Measurements from ENCODE around the gene CUBN. TPM values are rescaled to one million over a fixed set of nuclear protein-coding genes. Genes with fewer than 3 reads are reported as not detected.
A peak's percentile ranks its signal among the peaks of the same experiment; 100 is the strongest.
"Not testable (repeated sequence)": the region's sequence is repeated elsewhere in the genome, so short reads cannot be mapped to it uniquely, and the experiment has no call there.

Gene CUBN
- total and polyA plus RNA-seq, 8 donors: 1.5 to 6.8 (median 3.8) TPM

DNA sequence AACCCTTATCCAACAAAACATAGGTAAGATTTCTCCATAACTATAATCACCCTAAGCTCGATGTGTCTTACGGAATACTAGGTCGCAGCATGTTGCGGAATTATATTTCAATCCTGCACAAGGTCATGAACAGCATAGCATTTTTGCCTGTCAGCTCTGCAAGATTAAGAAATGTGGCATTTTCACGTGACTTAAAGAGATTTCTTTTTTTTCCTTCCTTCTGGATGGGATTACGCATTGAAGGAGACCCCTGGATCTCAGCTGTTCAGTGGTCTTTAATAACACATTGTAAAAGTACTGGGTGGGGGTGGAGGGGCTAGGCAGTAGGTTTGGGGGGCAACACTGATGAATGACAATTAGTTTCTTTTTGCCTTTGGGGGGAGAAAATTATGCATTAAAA, 106.7 kb downstream of the CUBN start:
- Histone ChIP-seq H3K27ac (peak overlapping the region; percentile 83 to 90), H3K9me3 (no peaks in the 10 kb centered on the region), H3K4me1 (peaks cover 17 to 57% of the 10 kb centered on the region in 2 donors), H3K27me3 (no peaks in the 10 kb centered on the region), H3K36me3 (no peaks in the 10 kb centered on the region), H3K4me3 (no peak overlapping the region)
- ATAC-seq: no peak
- DNase-seq: no peak
- TF ChIP-seq CTCF (IDR thresholded peaks at IDR 0.05): no peak
- intact Hi-C loops (cut with DNase I): no loop called here

DNA sequence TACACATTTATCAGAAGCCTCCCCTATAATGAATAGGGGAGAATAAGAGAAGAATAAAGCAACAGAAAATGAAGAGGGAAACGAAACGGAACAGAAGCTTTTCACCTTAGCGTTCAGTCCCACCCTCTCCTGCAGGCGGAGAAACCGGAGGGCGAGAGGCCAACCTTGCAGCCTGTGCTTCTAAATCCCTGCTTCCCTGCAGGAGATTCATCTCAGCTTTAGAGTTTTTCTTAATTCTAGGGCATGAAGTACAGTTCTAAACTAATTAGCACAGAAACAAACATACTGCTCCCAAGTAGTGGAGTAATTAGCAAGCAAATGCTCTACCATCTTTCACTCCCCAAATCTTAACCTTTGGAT, 107.2 kb downstream of the CUBN start:
- Histone ChIP-seq H3K4me3 (no peak overlapping the region), H3K4me1 (peaks cover 17 to 54% of the 10 kb centered on the region in 2 donors), H3K36me3 (no peaks in the 10 kb centered on the region), H3K27me3 (no peaks in the 10 kb centered on the region), H3K9me3 (no peaks in the 10 kb centered on the region), H3K27ac (peak overlapping the region; percentile 83 to 90)
- intact Hi-C loops (cut with DNase I): no loop called here
- ATAC-seq: no peak
- TF ChIP-seq CTCF (IDR thresholded peaks at IDR 0.05): no peak
- DNase-seq: no peak

DNA sequence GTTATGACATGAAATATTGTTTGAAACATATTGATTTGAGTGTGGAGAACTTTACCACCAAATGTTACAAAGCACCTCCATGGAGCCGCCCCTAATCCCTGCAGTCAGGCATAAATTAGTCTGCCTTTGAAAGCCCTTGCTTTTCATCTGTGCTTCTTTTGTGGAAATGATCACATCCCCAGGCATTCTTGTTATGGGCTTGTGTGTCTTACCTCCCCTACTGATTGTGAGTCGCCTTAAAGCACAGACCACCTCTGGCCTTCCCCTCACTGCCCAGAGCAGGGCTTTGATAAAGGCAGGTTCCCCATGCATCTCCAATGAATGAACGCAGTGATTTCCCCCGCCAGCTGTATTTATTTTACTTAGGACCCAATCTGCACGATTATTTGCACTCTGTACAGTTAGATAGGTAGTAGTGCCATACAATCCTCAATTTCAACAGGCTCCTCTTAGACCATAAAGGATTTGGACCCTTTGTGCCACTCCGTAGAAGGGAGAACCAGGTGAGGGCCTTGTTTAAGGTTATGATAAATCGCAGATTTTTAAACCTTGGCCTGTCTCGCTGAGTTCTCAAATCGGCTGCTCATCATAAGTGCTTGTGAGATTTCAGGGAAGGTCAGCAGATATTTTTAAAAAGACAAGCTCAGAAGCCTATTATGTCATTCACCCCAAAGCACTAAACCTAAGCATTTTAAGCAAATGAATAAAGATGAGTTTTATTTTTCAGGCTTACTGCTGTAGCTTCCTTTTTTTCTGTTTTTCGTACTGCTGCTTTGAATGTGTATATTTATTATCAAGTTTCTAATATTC, 107.8 kb downstream of the CUBN start:
- Histone ChIP-seq H3K27ac (peak overlapping the region in 1 of 2 donors; percentile 90), H3K9me3 (no peaks in the 10 kb centered on the region), H3K4me3 (no peak overlapping the region), H3K36me3 (no peaks in the 10 kb centered on the region), H3K4me1 (peaks cover 17 to 48% of the 10 kb centered on the region in 2 donors), H3K27me3 (no peaks in the 10 kb centered on the region)
- intact Hi-C loops (cut with DNase I): no loop called here
- TF ChIP-seq CTCF (IDR thresholded peaks at IDR 0.05): no peak
- no peak for ATAC-seq
- DNase-seq: no peak

GRCh38 chr10:17019696-17020095, 109.9 kb downstream of the CUBN start:
- intact Hi-C loops (cut with DNase I): no loop called here
- no peak overlapping the region for H3K4me3 ChIP-seq
- H3K9me3 ChIP-seq: no peaks in the 10 kb centered on the region
- H3K27me3 ChIP-seq: no peaks in the 10 kb centered on the region
- no peak overlapping the region for H3K27ac ChIP-seq
- no peaks in the 10 kb centered on the region for H3K36me3 ChIP-seq
- peaks cover 17 to 27% of the 10 kb centered on the region in 2 donors for H3K4me1 ChIP-seq
- no peak for DNase-seq
- TF ChIP-seq CTCF (IDR thresholded peaks at IDR 0.05): no peak
- ATAC-seq: no peak

DNA sequence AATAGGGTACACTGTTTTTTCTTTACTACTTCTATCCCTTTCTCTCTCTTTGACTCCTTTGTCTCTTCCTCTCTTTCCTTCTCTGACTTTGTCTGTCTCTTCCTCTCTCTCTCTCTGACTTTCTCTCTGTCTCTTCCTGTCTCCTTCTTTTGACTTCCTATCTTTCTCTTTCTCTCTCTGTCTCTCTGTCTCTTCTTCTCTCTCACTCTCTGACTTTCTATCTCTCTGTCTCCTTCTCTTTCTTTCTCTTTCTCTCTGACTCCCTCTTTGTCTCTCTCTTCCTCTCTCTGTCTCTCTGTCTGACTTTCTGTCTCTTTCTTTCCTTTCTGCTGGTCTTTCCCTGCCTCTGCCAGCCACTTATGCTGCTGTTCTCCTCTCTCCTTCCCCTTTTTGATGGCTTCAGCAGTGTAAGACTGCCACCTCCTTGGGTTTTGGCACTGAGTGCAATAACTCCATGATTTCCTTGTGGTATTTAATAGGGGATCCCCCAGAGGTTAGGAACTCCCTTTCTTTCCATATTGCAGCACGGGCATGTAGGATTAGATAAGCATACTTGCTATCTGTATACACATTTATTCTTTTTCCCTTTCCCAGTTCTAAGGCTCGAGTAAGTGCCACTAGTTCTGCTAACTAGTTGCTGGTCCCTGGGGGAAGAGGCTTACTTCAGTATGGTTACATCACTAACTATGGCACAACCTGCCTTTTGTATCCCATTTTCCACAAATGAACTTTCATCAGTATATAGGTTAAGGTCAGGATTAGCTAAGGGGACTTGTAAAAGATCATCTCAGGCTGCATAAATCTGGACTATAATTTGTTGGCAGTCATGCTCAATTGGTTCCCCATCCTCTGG, 116.3 kb downstream of the CUBN start:
- H3K27me3 ChIP-seq; H3K36me3 ChIP-seq; ATAC-seq; H3K9me3 ChIP-seq; DNase-seq; intact Hi-C loops (cut with DNase I); H3K4me3 ChIP-seq: not testable (repeated sequence)
- H3K27ac ChIP-seq: peak overlapping the region in 1 of 2 donors; percentile 60
- peaks cover 16 to 38% of the 10 kb centered on the region in 2 donors for H3K4me1 ChIP-seq

DNA sequence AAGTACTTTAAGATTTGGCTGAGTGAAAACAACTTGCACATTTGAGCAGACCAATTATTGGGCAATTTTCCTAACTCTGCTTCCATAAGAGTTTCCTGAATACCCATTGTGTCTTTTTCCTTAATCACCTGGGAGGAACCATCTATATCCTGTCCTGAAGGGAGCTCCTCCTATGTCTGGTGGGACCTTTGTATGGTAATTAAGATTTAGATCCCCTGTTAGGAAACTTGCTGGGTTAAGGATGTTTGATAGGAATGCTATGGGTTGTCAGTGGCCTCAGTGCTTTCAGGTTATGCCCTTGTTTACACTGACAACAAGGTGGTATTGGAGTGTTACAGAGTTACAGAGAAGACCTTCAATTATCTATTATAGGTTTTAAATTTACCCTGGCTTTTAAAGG, 116.9 kb downstream of the CUBN start:
- H3K4me3 ChIP-seq; H3K36me3 ChIP-seq; H3K27me3 ChIP-seq; DNase-seq; H3K9me3 ChIP-seq; ATAC-seq; intact Hi-C loops (cut with DNase I): not testable (repeated sequence)
- Histone ChIP-seq H3K27ac (peak overlapping the region in 1 of 2 donors; percentile 60), H3K4me1 (peaks cover 20 to 42% of the 10 kb centered on the region in 2 donors)
